NCI-H345 treated with DMSO at 0.1 percent for 48 hours (cell line): ENCODE measurements around the gene GPR183.

Experiments used
- DNase-seq: peaks from one replicate; lab custom pipeline; 2025; ENCODE audit not compliant: unreplicated experiment; lab: John Stamatoyannopoulos, UW

GPR183 gene

GRCh38 chr13:99272481-99272880 is 34.7 kb downstream of the GPR183 start:
- no peak for DNase-seq

- DNase-seq: no peak
Observed at GRCh38 chr13:99271249-99271648, 36.0 kb downstream of the GPR183 start.

GRCh38 chr13:99270518-99270917 is 36.7 kb downstream of the GPR183 start:
- DNase-seq: no peak

- DNase-seq: no peak
Observed at GRCh38 chr13:99269627-99270241, 37.5 kb downstream of the GPR183 start.

- no peak for DNase-seq
Observed at GRCh38 chr13:99268822-99269221, 38.4 kb downstream of the GPR183 start.

- no peak for DNase-seq
Observed at GRCh38 chr13:99267927-99268326, 39.3 kb downstream of the GPR183 start.

- DNase-seq: no peak
Observed at GRCh38 chr13:99266827-99267226, 40.4 kb downstream of the GPR183 start.

- DNase-seq: peak; percentile 47
Observed at GRCh38 chr13:99265821-99266426, 41.3 kb downstream of the GPR183 start.

- DNase-seq: no peak
Observed at GRCh38 chr13:99265162-99265800, 41.9 kb downstream of the GPR183 start.

GRCh38 chr13:99264051-99264450 is 43.1 kb downstream of the GPR183 start:
- DNase-seq: no peak

GRCh38 chr13:99263126-99263785 is 43.9 kb downstream of the GPR183 start:
- no peak for DNase-seq

GRCh38 chr13:99261059-99261458 is 46.1 kb downstream of the GPR183 start:
- no peak for DNase-seq

GRCh38 chr13:99260216-99260615 is 47.0 kb downstream of the GPR183 start:
- no peak for DNase-seq

- DNase-seq: no peak
Observed at GRCh38 chr13:99258946-99259345, 48.3 kb downstream of the GPR183 start.

GRCh38 chr13:99258210-99258860 is 48.9 kb downstream of the GPR183 start, which contains the start of gene GPR18:
Gene GPR18, minus strand, starts transcription at chr13:99258379. Its CDS starts 2,507 bp downstream, at chr13:99255872.
- DNase-seq: no peak

- DNase-seq: no peak
Observed at GRCh38 chr13:99257291-99257690, 49.9 kb downstream of the GPR183 start.

- DNase-seq: no peak
Observed at GRCh38 chr13:99256709-99257108, 50.5 kb downstream of the GPR183 start.

- DNase-seq: no peak
Observed at GRCh38 chr13:99256283-99256682, 50.9 kb downstream of the GPR183 start.

- no peak for DNase-seq
Observed at GRCh38 chr13:99255271-99255670, 51.9 kb downstream of the GPR183 start.

- no peak for DNase-seq
Observed at GRCh38 chr13:99254830-99255229, 52.4 kb downstream of the GPR183 start.

- DNase-seq: no peak
Observed at GRCh38 chr13:99251921-99252320, 55.3 kb downstream of the GPR183 start.
